ENCODE measurements around the gene TRIP6.
A peak's percentile ranks its signal among the peaks of the same experiment; 100 is the strongest.

Gene TRIP6

DNA sequence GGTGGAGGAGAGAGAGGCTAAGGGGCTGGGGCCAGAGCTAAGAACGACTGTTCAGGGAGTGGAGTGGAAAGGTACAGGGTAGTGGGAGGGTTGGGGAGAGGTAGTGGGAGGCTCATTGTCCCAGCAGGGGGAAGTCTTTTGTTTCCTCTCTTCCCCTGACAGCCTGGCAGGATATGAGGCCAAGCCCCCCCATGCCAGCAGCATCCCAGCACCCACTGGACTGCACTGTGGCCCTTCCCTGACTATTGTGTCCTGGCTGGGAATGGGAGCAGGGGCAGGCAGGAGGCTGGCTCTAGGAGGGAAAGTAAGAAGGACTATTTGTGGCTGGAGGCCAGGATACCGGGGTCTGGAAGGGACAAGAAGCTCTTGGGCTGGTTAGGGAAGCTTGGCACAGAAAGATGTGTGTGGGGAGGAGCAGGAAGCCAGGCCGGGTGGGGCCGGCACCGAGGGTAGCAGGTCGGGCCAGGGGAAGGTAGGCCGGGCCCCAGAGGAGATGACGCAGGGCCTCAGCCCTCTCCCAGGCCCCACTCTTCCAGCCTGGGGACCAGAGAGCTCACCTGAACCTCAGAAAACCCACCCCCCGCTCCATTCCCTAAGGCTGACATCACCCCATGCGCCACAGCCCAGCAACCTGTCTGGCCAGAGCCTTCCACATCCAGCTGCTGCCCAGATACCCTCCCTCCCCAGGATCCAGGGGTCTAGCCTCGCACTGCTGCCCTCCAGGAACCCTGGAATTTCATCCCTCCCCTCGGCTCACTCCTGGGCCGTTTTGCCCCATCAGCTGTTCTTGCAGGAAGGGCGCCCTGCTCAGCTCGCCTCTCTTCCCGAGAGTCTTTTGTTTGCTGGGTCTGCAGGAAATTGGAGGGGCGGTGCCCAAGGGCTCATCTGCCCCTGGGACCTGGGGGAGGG lies 31.0 kb upstream of the TRIP6 start:
- H3K4me1 ChIP-seq = no peaks in the 10 kb centered on the region
- peaks cover 5% of the 10 kb centered on the region for H3K27me3 ChIP-seq

DNA sequence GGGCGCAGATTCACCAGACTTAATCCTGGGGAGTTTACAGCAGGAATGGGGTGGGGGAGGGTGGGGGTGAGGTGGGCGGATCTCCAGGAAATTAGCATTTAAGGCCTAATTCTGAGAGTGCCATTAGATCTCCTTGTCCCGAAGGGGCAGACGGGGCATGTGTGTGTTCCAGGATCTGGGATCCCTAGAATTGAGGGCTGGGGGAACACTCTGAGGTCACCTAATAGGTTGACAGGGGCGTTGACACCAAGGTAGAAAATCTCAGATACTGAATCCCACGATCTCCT lies 30.4 kb upstream of the TRIP6 start:
- H3K36me3 ChIP-seq = no peaks in the 10 kb centered on the region
- TF ChIP-seq, protein P1, sequence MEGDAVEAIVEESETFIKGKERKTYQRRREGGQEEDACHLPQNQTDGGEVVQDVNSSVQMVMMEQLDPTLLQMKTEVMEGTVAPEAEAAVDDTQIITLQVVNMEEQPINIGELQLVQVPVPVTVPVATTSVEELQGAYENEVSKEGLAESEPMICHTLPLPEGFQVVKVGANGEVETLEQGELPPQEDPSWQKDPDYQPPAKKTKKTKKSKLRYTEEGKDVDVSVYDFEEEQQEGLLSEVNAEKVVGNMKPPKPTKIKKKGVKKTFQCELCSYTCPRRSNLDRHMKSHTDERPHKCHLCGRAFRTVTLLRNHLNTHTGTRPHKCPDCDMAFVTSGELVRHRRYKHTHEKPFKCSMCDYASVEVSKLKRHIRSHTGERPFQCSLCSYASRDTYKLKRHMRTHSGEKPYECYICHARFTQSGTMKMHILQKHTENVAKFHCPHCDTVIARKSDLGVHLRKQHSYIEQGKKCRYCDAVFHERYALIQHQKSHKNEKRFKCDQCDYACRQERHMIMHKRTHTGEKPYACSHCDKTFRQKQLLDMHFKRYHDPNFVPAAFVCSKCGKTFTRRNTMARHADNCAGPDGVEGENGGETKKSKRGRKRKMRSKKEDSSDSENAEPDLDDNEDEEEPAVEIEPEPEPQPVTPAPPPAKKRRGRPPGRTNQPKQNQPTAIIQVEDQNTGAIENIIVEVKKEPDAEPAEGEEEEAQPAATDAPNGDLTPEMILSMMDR (IDR thresholded peaks at IDR 0.05; ENCODE audit: low read depth, low read length) = no peak
- H3K27me3 ChIP-seq = no peaks in the 10 kb centered on the region
- H3K4me1 ChIP-seq = no peaks in the 10 kb centered on the region
- H3K9me3 ChIP-seq = no peaks in the 10 kb centered on the region
- no peak for DNase-seq
- H3K4me3 ChIP-seq (ENCODE audit: low read depth, low read length) = peak overlapping the region; percentile 41; the same call in 1 of the 2 replicates

More for the DNA sequence above, 31.0 kb upstream of the TRIP6 start:
- no peak for DNase-seq
- Histone ChIP-seq H3K36me3 (no peaks in the 10 kb centered on the region), H3K9me3 (no peaks in the 10 kb centered on the region), H3K4me3 (ENCODE audit: low read depth, low read length) (no peak overlapping the region)
- TF ChIP-seq, protein P1 (IDR thresholded peaks at IDR 0.05; ENCODE audit: low read depth, low read length) = no peak

DNA sequence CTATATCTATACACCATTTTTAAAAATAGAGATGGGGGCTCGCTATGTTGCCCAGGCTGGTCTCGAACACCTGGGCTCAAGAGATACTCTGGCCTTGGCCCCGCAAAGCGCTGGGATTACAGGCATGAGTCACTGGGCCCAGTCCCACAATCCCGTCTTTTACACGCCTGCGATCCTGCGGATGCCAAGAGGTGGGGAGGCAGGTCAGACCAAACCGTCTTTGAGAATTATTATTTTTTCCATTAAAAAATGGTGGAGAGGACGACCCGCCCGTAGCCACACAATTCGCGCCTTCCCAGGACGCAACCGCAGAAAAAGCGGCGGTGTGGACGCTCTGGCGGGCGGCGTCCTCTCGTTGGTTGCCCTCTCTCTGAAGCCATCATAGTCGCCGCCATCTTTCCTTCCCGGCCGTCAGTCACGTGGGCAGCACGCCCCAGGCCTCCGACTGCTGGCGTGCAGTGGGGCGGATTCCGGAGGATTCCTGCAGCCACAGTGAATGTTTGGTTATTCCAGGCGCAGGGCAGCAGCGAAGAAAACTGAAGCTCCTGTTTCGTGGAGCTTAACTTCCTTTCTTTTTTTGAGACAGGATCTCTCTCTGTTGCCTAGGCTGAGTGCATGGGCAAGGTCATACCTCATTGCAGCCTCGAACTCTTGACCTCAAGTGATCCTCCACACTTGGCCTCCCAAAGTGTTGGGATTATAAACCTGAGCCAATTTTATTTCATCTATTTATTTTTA lies 29.9 kb upstream of the TRIP6 start:
- Histone ChIP-seq H3K27me3 (no peaks in the 10 kb centered on the region), H3K4me3 (ENCODE audit: low read depth, low read length) (peak overlapping the region; percentile 41), H3K36me3 (no peaks in the 10 kb centered on the region), H3K9me3 (no peaks in the 10 kb centered on the region), H3K4me1 (no peaks in the 10 kb centered on the region)
- DNase-seq = peak; percentile 82
- TF ChIP-seq, protein P1 (IDR thresholded peaks at IDR 0.05; ENCODE audit: low read depth, low read length) = no peak

DNA sequence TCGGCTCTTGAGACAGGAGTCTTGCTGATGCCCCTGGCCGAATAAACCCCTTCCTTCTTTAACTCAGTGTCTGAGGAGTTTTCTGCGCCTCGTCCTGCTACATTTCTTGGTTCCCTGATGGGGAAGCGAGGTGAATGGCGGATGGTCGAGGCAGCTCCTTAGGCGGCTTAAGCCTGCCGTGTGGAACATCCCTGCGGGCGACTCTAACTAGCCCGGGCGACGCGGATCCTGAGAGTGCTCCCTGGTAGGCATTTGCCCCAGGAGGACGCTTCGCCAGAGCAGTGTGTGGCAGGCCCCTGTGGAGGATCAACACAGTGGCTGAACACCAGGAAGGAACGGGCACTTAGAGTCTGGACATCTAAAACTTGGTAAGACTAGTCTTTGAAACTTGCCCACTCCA lies 27.8 kb upstream of the TRIP6 start:
- H3K27me3 ChIP-seq = no peaks in the 10 kb centered on the region
- H3K4me1 ChIP-seq = no peaks in the 10 kb centered on the region
- H3K4me3 ChIP-seq (ENCODE audit: low read depth, low read length) = no peak overlapping the region
- no peaks in the 10 kb centered on the region for H3K36me3 ChIP-seq
- TF ChIP-seq, protein P1 (IDR thresholded peaks at IDR 0.05; ENCODE audit: low read depth, low read length) = no peak
- no peaks in the 10 kb centered on the region for H3K9me3 ChIP-seq
- no peak for DNase-seq

DNA sequence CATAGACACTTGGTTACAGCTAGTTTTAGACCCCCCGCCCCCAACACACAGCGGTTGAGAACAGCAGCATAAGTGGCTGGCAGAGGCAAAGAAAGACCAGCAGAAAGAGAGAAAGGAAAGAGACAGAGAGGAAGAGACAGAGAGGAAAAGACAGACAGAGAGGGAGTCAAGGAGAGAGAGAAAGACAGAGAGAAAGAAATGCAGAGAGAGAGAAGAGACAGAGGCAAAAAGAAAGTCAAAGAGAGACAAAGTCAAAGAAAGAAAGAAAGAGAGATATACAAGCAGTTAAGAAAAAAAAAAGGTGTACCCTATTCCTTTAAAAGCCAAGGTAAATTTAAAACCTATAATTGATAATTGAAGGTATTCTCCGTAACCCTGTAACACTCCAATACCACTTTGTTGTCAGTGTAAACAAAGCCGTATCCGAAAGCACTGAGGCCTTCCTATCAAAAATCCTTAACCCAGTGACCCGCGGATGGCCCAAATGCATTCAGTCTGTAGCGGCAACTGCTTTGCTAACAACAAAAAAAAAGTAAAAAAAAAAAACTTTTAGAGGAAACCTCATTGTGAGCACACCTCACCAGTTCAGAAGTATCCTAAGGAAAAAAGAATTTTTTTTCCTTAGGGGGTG lies 26.6 kb upstream of the TRIP6 start:
- no peak overlapping the region for H3K4me3 ChIP-seq (ENCODE audit: low read depth, low read length)
- H3K27me3 ChIP-seq = no peaks in the 10 kb centered on the region
- no peaks in the 10 kb centered on the region for H3K36me3 ChIP-seq
- no peaks in the 10 kb centered on the region for H3K4me1 ChIP-seq
- DNase-seq = no peak
- H3K9me3 ChIP-seq = no peaks in the 10 kb centered on the region
- TF ChIP-seq, protein P1 (IDR thresholded peaks at IDR 0.05; ENCODE audit: low read depth, low read length) = no peak

Data from BE2C (cell line).